Smooth muscle cell of the umbilical artery (primary cell): ENCODE results near the gene FOXF1. TPM values are rescaled to one million over a fixed set of nuclear protein-coding genes. Genes with fewer than 3 reads are reported as not detected.

Source experiments
- total RNA-seq: library from RNA; depleted of rRNA; stranded (reverse); fragments of >200 nt; gene quantifications from 2 replicates; pipeline ENCODE4 v1.2.3, GENCODE V29; 2014

Gene FOXF1
- total RNA-seq, result 4.8 and 6.4 TPM in 2 replicates

DNA sequence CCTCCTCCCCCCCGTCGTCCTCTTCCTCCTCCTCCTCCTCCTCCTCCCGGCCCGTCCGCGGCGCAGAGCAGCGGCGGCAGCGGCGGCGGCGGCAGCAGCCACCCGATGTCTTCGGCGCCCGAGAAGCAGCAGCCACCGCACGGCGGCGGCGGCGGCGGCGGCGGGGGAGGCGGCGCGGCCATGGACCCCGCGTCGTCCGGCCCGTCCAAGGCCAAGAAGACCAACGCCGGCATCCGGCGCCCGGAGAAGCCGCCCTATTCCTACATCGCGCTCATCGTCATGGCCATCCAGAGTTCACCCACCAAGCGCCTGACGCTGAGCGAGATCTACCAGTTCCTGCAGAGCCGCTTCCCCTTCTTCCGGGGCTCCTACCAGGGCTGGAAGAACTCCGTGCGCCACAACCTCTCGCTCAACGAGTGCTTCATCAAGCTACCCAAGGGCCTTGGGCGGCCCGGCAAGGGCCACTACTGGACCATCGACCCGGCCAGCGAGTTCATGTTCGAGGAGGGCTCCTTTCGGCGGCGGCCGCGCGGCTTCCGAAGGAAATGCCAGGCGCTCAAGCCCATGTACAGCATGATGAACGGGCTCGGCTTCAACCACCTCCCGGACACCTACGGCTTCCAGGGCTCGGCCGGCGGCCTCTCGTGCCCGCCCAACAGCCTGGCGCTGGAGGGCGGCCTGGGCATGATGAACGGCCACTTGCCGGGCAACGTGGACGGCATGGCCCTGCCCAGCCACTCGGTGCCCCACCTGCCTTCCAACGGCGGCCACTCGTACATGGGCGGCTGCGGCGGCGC is at the start of gene FOXF1:
TSS of gene FOXF1 (plus strand) at position 63 of the 797 bp plus-strand sequence. CDS start at position 106, 43 bp downstream.

DNA sequence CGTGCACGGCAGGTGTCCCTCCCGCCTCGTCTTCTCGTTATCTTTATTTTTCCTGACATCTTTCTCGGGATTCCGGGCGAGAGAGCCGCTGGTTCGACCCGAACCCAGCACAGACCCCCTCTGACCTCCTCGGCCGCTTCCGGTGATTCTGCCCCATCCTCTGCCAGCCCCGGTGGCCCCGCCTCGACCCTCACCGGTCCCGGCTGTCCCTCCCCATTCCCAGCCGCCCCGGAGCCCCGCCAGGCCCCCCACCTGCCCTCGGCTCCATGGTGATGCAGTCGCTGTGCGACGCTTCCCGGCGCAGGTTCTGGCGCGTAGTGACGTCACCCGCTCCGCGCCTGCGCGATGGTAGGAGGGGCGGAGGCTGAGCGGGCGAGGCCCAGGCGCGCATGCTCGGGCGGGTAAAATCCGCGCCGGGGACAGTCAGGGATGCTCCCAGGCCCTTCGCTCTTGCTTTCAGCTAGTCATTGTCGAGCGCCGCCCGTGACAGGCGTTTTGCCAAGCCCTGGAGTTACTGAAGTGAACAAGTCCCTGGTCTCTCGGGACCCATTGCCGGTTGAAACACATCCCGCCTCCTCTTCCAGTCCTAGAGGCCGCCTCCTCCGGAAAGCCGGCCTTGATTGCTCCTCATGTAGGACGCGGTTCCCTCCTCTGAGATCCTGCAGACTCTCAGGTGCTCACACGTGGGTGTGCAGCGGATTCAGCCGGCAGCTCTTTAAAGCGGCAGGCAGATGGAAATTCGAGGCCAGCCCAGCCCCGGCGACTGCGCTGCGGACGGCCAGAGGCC is 44.8 kb downstream of the FOXF1 start, which contains the start of gene MTHFSD:
TSS of gene MTHFSD (minus strand) at position 319 of the 787 bp plus-strand sequence. CDS start at position 268, 51 bp downstream.

Other genes starting within 250 kb of the FOXF1 start
- gene MTHFSD, start 44.7 kb downstream of the FOXF1 start, total RNA-seq, result 14.0 and 22.8 TPM in 2 replicates
- gene FOXC2, start 56.3 kb downstream of the FOXF1 start, total RNA-seq, result 0.89 and 4.4 TPM in 2 replicates
- gene FOXL1, start 68.0 kb downstream of the FOXF1 start, total RNA-seq, result 1.8 and 4.8 TPM in 2 replicates